ENCODE measurements around the gene PRDX2.
"Not testable (repeated sequence)": the region's sequence is repeated elsewhere in the genome, so short reads cannot be mapped to it uniquely, and the experiment has no call there.

PRDX2 gene

GRCh38 chr19:12801466-12802266 lies at the start of gene PRDX2, which contains the start of gene THSD8:
TSS of gene PRDX2 (minus strand) at chr19:12801800. CDS start at chr19:12801261, 539 bp downstream.
TSS of gene THSD8 (plus strand) at chr19:12802069. CDS start at chr19:12802072, 3 bp downstream.
- peak; percentile 96 for DNase-seq

DNA sequence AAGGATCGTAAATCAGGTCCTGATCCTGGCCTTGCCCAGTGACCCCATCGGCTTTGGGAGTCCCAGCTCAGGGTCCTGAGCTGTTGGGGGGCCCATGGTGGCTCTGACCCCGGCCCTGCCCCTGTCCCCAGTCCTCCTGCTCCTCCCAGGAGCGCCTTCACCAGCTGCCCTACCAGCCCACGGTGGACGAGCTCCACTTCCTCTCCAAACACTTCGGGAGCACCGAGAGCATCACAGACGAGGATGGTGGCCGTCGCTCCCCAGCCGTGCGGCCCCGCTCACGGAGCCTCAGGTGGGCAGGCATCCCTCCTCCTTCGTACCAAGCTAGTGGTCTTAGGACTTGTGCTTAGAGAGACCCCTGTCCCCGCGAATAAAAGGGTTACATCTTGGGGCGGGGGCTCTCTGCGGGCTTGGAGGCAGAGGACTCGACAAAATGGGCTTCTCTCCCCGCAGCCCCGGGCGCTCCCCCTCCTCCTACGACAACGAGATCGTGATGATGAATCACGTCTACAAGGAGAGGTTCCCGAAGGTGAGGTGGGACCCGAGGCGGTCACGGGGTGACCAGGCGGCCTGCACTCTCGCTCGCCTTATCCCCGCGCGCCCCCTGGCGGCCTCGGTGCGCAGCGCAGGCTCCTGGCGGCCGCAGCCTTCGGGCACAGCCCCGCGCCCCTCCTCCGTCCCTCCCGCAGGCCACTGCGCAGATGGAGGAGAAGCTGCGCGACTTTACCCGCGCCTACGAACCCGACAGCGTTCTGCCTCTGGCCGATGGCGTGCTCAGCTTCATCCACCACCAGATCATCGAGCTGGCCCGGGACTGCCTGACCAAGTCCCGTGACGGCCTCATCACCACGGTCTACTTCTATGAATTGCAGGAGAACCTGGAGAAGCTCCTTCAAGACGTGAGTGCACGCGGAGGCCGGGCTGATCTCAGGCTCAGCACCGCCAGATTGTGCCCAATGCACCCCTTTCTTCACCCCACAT lies 45.8 kb upstream of the PRDX2 start:
- DNase-seq = peak; percentile 96

GRCh38 chr19:12846613-12847012 lies 45.0 kb upstream of the PRDX2 start:
- not testable (repeated sequence) for DNase-seq

DNA sequence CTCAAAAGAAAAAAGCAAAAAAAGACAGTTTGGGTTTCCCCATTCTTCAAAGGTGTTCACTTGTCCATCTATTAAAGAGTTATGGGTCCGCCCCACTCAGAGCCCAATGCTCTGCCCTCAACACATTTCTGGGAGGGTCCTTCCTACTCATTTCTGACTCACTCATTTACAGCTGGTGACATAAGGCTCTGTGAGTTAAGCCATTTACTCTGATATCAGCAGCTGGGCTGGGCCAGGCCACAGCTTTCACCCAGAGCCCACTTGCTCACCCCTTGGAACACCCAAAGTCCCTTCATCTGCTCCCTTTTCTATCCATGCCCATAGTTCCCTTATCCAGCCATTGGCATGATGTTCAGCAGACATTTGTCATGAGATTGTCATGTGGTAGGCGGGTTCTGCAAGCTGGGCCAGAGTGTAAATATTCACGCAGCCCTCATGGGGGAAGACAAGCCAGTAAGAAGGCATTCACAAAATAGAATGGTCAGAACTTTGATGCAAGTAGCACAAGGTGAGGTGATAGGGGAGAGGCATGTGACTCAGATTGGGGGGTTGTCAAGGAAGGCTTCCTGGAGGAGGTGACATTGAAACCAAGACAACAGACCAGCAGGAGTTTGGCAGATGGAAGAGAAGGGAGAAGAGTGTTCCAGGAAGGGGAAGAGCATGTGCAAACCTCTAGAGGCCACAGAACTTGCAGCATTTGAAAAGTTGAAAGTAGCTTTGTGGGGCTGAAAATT lies 42.6 kb upstream of the PRDX2 start:
- no peak for DNase-seq

DNA sequence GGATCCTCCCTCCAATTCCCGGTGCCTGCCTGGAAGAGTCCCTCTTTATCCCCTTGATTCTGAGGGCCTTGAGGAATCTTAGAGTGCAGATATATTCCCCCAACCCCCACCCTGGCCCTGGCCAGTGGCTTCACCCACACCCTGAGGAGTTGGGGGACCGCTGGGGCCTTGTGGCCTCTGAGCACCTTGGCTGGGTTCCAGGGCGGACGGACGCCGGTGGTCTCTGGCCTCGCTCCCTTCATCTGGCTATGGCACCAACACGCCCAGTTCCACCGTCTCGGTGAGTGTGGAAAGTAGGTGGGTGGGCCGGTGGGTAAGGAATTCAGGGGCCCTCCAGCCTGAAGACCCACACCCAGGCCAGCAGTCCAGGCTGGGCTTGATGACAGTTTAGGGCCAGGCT lies 41.7 kb upstream of the PRDX2 start:
- DNase-seq = no peak

DNA sequence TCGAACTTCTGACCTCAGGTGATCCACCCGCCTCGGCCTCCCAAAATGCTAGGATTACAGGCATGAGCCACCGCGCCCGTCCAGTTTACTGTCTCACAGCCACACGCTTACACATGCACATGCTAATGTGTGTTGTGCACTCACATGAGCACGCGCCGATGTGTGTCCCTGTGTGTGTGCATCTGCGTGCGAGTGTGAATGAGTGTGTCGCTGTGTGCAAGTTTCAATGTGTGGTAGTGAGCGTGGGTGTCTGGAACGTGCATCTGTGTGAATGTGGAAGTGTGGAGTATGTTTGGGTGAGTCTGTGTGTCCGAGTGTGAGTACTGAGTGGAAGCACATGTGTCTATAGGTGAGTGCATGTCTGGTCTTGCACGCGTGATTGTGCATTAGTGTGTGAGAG lies 40.9 kb upstream of the PRDX2 start:
- no peak for DNase-seq

DNA sequence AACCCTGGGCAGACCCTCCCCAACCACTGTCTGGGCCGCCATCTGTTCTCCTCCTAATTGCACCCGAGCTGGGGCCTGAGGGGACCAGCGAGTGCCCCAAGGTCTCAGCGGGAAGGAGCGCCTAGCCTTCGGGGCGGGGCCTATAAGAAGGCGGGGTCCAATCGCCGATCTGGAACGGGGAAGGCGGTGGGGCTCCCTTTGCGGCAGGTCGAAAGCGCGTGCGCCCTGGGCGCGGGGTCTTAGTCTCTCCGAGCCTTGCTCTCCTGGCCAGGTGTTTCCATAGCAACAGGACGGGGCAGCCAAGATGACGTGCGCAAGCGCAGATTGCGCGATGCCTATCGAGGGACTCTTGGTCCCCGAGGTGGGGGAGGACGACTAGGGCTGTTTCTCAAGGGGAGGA lies 39.5 kb upstream of the PRDX2 start:
- peak; percentile 85 for DNase-seq

DNA sequence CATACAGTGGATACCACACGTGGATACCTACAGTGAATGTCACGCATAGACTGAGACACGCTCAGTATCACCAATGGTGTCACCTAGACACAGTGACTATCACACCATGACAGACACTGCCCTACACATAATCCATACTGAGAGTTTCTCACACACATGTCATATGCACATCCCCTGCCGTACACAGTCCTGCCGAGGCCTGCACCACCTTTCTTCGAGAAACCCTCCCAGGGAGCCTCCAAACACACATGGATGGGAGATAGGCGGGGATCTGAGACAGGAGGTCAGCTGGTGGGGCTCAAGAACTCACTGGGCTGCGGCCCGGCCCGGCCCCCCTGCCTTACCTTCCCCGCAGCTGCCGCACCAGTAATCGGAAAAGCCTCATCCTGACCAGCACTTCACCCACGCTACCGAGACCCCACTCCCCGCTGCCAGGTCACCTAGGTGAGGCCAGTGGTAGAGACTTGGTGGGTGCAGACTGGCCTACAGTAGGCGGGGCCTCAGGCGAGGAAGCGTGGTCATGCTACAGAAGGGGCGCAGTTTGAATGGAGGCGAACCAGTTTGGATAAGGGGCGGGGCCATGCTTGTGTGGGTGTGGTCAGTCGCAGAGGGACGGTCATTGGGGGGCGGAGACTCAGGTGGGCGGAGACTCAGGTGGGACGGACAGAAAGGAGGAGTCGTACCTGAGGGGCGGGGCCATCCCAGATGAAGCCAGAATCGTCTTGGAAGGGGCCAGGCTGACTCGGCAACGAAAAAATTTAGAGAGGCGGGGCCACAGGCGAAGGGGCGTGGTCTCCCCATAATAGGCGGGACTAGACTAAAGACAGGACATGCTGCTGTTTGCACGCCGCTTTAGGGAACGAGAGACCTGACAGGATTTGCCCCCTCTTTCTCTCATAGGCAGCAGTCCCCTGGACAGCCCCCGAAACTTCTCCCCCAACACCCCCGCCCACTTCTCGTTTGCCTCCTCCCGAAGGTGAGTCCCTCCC lies 38.8 kb upstream of the PRDX2 start:
- peak; percentile 77 for DNase-seq

DNA sequence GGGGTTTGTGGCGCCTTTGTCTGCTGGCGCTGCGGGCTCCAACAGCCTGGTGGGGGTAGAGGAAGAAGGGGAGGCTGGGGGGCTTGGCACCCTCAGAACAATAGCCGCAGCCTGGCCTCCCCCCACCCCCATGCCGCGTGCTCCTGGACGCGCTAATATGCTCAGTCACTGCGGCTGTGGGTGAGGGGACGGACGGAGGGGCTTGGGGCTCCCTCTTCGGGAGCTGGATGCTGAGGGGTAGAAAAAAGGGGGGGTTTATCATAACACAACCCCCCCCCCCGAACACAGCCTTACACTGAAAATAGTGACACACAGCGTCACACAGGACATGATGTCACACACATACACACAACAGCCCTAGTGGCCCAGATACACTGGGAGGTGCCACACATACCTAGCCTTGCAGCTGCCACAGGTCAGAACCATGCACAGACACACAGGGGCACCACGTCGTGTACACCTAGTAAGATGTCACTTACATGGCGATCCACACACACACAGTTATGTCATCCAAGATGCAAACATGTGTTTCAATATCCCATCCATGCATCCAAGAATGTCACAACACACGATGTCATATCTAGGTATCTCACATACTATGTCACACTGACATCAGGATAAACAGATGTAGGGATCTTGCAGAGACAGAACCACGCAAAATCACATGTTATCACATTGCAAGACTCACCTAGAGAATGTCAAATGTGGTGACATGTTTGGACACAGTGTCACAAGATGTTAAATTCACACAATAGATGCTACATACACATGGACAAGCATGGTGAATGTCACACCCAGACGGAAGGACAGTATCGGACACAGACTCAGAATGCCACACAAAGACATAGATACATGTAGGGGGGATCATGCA lies 37.5 kb upstream of the PRDX2 start:
- DNase-seq = peak; percentile 59

GRCh38 chr19:12838182-12838885 lies 36.7 kb upstream of the PRDX2 start, which contains the start of gene MAST1:
TSS of gene MAST1 (plus strand) at chr19:12838515. CDS start at chr19:12838573, 58 bp downstream.
- peak; percentile 71 for DNase-seq

DNA sequence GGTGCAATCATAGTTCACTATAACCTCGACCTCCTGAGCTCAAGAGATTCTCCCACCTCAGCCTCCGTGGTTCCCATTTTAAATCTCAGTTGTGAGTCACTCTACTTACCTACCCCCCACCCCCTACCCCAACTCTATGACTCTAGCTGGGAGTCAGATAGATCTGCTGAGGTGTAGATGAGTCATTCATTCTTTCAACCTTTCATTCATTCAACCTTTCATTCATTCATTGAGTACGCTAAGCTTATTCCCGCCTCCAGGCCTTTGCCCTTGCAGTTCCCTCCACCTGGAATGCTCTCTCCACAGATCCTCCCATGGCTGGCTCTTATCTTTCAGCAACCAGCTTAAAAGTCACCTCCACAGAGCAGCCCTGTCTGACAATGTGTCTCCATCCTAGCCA lies 35.6 kb upstream of the PRDX2 start:
- no peak for DNase-seq

DNA sequence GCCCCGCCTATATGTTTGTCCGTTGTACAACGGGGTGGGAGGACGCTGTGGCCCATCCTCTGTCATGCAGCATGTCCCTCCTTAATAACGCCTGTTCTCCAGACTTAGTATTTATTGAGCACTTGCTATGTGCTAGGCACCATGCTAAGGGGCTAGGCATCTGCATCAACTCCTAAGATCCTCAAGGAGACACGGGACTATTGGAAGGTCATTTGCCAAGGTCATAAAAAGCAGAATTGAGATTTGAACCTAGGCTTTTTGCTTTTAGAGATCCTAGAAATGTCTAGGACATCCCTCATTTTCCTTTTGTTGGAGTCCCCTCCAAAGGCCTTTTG lies 34.9 kb upstream of the PRDX2 start:
- DNase-seq = no peak

GRCh38 chr19:12834976-12835757 lies 33.6 kb upstream of the PRDX2 start:
- peak; percentile 53 for DNase-seq

GRCh38 chr19:12834566-12834943 lies 33.0 kb upstream of the PRDX2 start, which contains the start of gene RTBDN:
TSS of gene RTBDN (minus strand) at chr19:12834579. CDS start at chr19:12829979, 4,600 bp downstream.
- DNase-seq = peak; percentile 26

- DNase-seq = peak; percentile 54
Observed at GRCh38 chr19:12833738-12834565, 32.4 kb upstream of the PRDX2 start.

DNA sequence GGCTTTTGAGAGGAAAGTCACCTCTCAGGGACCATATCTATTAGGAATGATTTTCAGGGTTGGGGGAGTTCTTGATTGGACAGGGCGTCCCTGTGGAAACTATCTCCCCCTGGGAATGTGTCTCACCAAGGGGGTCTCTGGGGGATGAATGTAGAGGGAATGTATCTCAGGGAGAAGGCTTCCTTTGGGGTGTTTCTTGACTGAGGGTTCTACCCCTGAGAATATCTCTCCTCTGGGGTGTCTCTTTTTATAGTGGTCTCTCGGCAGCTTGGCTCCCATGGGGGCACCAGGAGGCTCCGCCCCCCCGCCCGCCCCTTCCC lies 31.8 kb upstream of the PRDX2 start:
- DNase-seq = no peak

GRCh38 chr19:12828494-12828893 lies 26.9 kb upstream of the PRDX2 start:
- DNase-seq = peak; percentile 36

Measured in retina (tissue), 1 donor.